Effector memory CD8-positive, alpha-beta T cell (primary cell): Measurements from ENCODE around the gene ADCYAP1R1.

Source experiments
- ATAC-seq: fragments of 150-1000 bp; cut with Tn5 transposase; replicated peaks from 2 replicates; pipeline ENCODE4 v1.10.0; 2021; ENCODE audit warnings: mild to moderate bottlenecking, moderate library complexity
- DNase-seq, 3 experiments: peaks; one replicate each; pipeline ENCODE4 v3.0.0; 2021
- H3K27ac Mint-ChIP-seq, 2 donors: one replicate each; pipeline ENCODE4 v1.8.0; 2022; ENCODE audit warnings: mild to moderate bottlenecking in 2 of 2, mixed read lengths in 2 of 2, moderate library complexity in 2 of 2
- H3K27me3 Mint-ChIP-seq, 2 donors: one replicate each; pipeline ENCODE4 v1.8.0; 2022; ENCODE audit warnings: mixed read lengths in 2 of 2
- H3K36me3 Mint-ChIP-seq: one replicate; pipeline ENCODE4 v1.8.0; 2022; ENCODE audit warnings: mild to moderate bottlenecking, moderate library complexity, mixed read lengths; ENCODE audit not compliant: insufficient read depth
- H3K4me1 Mint-ChIP-seq, 2 donors: one replicate each; pipeline ENCODE4 v1.8.0; 2022; ENCODE audit warnings: low read depth in 2 of 2, mixed read lengths in 2 of 2
- H3K4me3 Mint-ChIP-seq, 2 donors: one replicate each; pipeline ENCODE4 v1.8.0; 2022; ENCODE audit warnings: mild to moderate bottlenecking in 2 of 2, mixed read lengths in 2 of 2, moderate library complexity in 2 of 2
- H3K9me3 Mint-ChIP-seq, 2 donors: one replicate each; pipeline ENCODE4 v1.8.0; 2022; ENCODE audit warnings: mixed read lengths in 2 of 2

ADCYAP1R1 gene

GRCh38 chr7:31022726-31023125 lies 29.4 kb upstream of the ADCYAP1R1 start:
- ATAC-seq (no peak), DNase-seq (no peak)
- Mint-ChIP-seq H3K4me3 (no peak overlapping the region), H3K9me3 (no peaks in the 10 kb centered on the region), H3K4me1 (peaks cover 22% of the 10 kb centered on the region in 2 donors), H3K27me3 (peaks cover 0 to 13% of the 10 kb centered on the region in 2 donors), H3K27ac (no peak overlapping the region), H3K36me3 (no peaks in the 10 kb centered on the region)

DNA sequence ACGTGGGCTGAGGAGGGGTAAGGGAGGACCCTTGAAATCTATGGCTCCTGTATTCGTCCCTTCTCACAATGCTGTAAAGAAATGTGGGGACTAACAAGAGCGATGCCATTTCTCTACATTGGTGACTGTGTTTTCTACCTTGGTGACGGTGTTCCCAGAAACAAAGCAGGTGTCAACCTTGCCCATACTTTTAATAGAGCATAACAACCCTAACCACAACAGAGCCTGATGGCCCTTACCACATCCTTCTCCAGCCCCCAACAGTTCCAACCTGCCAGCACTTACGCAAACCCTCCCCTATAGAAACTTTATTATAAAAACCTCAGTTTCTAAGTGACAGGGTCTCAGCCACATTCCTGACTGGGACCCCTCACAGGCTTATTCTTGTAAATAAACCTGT lies 28.2 kb upstream of the ADCYAP1R1 start:
- Mint-ChIP-seq H3K4me3 (no peak overlapping the region), H3K27me3 (peaks cover 0 to 22% of the 10 kb centered on the region in 2 donors), H3K27ac (peak overlapping the region in 1 of 2 donors; percentile 16), H3K4me1 (peaks cover 22% of the 10 kb centered on the region in 2 donors), H3K9me3 (no peaks in the 10 kb centered on the region), H3K36me3 (no peaks in the 10 kb centered on the region)
- peak in 1 of 3 experiments; percentile 1 for DNase-seq
- peak; percentile 53 for ATAC-seq

GRCh38 chr7:31027161-31027965 lies 24.7 kb upstream of the ADCYAP1R1 start:
- H3K27me3 Mint-ChIP-seq: peaks cover 0 to 37% of the 10 kb centered on the region in 2 donors
- no peak for DNase-seq
- no peaks in the 10 kb centered on the region for H3K9me3 Mint-ChIP-seq
- H3K4me1 Mint-ChIP-seq: peaks cover 16 to 18% of the 10 kb centered on the region in 2 donors
- no peak overlapping the region for H3K27ac Mint-ChIP-seq
- H3K36me3 Mint-ChIP-seq: no peaks in the 10 kb centered on the region
- no peak for ATAC-seq
- no peak overlapping the region for H3K4me3 Mint-ChIP-seq

- H3K4me1 Mint-ChIP-seq: peaks cover 13 to 14% of the 10 kb centered on the region in 2 donors
- no peak for DNase-seq
- H3K9me3 Mint-ChIP-seq: no peaks in the 10 kb centered on the region
- H3K36me3 Mint-ChIP-seq: no peaks in the 10 kb centered on the region
- peak overlapping the region in 1 of 2 donors; percentile 23 for H3K27ac Mint-ChIP-seq
- H3K27me3 Mint-ChIP-seq: peaks cover 0 to 37% of the 10 kb centered on the region in 2 donors
- no peak overlapping the region for H3K4me3 Mint-ChIP-seq
- no peak for ATAC-seq
Observed at GRCh38 chr7:31028006-31028405, 24.1 kb upstream of the ADCYAP1R1 start.

GRCh38 chr7:31028417-31028992 lies 23.6 kb upstream of the ADCYAP1R1 start:
- Mint-ChIP-seq H3K9me3 (no peaks in the 10 kb centered on the region), H3K4me1 (peaks cover 10 to 11% of the 10 kb centered on the region in 2 donors), H3K27ac (peak overlapping the region in 1 of 2 donors; percentile 23), H3K4me3 (no peak overlapping the region), H3K27me3 (peaks cover 0 to 37% of the 10 kb centered on the region in 2 donors), H3K36me3 (no peaks in the 10 kb centered on the region)
- DNase-seq (no peak), ATAC-seq (no peak)

- H3K36me3 Mint-ChIP-seq: no peaks in the 10 kb centered on the region
- ATAC-seq (no peak), DNase-seq (no peak)
- peaks cover under 1 to 2% of the 10 kb centered on the region in 2 donors for H3K4me1 Mint-ChIP-seq
- no peaks in the 10 kb centered on the region for H3K9me3 Mint-ChIP-seq
- no peak overlapping the region for H3K27ac Mint-ChIP-seq
- peaks cover 7 to 47% of the 10 kb centered on the region in 2 donors for H3K27me3 Mint-ChIP-seq
- H3K4me3 Mint-ChIP-seq: no peak overlapping the region
Observed at GRCh38 chr7:31029251-31030042, 22.7 kb upstream of the ADCYAP1R1 start.

DNA sequence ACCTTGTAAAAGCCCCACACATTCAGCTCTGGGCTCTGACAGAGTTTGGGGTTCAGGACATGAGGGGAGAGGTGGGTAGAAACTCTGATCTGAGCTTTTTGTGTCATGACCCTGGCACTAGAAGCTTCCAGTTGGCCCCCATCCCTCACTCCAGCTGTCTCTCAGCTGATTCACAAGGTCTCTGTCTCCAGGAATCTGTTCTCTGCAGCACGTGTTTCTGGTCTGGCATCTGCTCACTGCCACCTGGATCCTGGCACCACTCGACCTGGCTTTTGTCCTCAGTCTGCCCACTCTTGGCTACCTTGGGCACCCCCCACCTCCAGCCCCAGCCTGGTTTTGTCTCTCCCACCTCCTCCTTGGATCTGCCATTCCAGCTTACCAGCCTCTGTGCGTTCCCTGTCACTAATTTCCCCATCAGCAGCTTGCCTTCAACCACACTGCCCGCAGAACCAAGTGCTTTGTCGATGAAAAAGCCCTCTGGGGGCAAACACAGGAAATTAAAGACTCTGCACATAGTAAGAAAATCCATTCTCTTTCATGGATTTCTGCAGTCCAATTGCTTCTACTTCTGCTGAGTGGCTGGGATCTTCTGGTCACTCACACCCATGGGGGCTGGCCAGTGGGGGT lies 18.3 kb upstream of the ADCYAP1R1 start:
- no peaks in the 10 kb centered on the region for H3K9me3 Mint-ChIP-seq

DNA sequence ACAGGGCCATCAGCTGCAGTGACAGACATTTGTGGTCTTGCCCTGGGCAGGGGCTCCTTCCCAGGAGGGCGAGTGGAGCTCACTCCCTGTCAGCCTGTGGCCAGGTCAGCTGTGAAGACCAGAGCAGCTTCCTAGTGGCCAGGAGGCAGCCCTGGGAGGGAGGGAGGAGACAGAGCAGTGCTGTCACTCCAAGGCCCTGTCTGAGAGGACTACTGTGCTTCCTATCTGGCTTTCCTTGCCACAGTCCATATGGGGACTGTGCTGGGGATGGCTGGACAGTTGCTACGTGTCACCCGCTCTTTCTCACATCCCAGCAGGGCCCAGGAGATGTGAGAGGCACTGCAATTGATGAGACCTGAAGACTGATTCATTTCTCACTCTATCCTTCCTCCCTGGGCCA lies 15.2 kb upstream of the ADCYAP1R1 start:
- no peak overlapping the region for H3K27ac Mint-ChIP-seq
- no peaks in the 10 kb centered on the region for H3K36me3 Mint-ChIP-seq
- no peak overlapping the region for H3K4me3 Mint-ChIP-seq
- no peak for DNase-seq
- H3K4me1 Mint-ChIP-seq: no peaks in the 10 kb centered on the region
- no peak for ATAC-seq
- no peaks in the 10 kb centered on the region for H3K9me3 Mint-ChIP-seq
- H3K27me3 Mint-ChIP-seq: peaks cover 36% of the 10 kb centered on the region in 2 donors

More for the DNA sequence above, 18.3 kb upstream of the ADCYAP1R1 start:
- Mint-ChIP-seq H3K36me3 (no peaks in the 10 kb centered on the region), H3K4me3 (no peak overlapping the region), H3K27ac (no peak overlapping the region), H3K4me1 (no peaks in the 10 kb centered on the region), H3K27me3 (peaks cover 27 to 36% of the 10 kb centered on the region in 2 donors)
- ATAC-seq (no peak), DNase-seq (no peak)

DNA sequence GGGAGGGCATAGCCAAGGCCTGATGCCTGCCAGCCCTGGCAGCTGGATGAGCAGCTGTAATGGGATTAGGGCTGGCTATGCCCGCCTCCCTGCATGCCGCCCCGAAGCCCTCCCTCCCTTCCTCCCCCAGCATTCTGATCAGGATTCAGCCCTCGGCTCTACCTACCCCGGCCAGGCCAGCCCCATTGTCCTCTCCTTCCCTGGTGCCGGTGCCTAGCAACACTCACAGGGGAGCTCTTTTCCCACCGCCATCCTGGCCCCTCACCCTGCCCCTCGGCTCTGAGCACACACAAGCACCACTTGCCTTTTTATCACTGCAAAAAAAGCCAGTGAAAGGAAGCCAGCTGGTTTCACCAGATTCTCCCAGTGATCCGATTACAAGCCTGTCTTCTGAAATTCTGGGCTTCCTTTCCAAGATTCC lies 9.0 kb upstream of the ADCYAP1R1 start:
- H3K27me3 Mint-ChIP-seq: peaks cover 35 to 52% of the 10 kb centered on the region in 2 donors
- DNase-seq (no peak), ATAC-seq (no peak)
- peaks cover 0 to 1% of the 10 kb centered on the region in 2 donors for H3K4me1 Mint-ChIP-seq
- H3K36me3 Mint-ChIP-seq: no peaks in the 10 kb centered on the region
- no peak overlapping the region for H3K4me3 Mint-ChIP-seq
- H3K27ac Mint-ChIP-seq: no peak overlapping the region
- no peaks in the 10 kb centered on the region for H3K9me3 Mint-ChIP-seq

- Mint-ChIP-seq H3K4me1 (peaks cover 0 to 1% of the 10 kb centered on the region in 2 donors), H3K36me3 (no peaks in the 10 kb centered on the region), H3K4me3 (no peak overlapping the region), H3K27me3 (peaks cover 26 to 46% of the 10 kb centered on the region in 2 donors), H3K27ac (no peak overlapping the region), H3K9me3 (no peaks in the 10 kb centered on the region)
- DNase-seq (no peak), ATAC-seq (no peak)
Observed at GRCh38 chr7:31044529-31044928, 7.6 kb upstream of the ADCYAP1R1 start.

DNA sequence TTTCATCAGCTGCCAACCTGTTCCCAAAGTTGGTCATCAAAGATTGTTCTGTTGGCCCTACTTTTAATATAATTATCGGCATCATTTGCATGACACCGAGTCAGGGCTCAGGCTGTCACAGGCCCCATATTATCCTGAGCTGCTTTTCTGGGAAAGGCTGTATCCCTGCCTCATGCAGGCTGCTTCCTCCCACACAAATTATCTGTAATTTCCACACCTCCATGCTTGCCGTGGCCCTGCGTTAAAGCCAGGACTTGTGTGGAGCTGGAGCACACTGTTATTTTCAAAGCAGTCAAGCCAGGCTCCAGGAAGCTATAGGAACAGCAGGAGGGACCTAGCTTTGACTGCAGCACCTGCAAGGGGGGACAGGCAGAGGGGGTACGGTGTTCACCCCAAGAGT lies 5.4 kb upstream of the ADCYAP1R1 start:
- Mint-ChIP-seq H3K27me3 (peaks cover 36 to 57% of the 10 kb centered on the region in 2 donors), H3K4me3 (no peak overlapping the region), H3K9me3 (no peaks in the 10 kb centered on the region), H3K27ac (no peak overlapping the region), H3K4me1 (peaks cover 2 to 4% of the 10 kb centered on the region in 2 donors), H3K36me3 (no peaks in the 10 kb centered on the region)
- ATAC-seq (no peak), DNase-seq (no peak)

DNA sequence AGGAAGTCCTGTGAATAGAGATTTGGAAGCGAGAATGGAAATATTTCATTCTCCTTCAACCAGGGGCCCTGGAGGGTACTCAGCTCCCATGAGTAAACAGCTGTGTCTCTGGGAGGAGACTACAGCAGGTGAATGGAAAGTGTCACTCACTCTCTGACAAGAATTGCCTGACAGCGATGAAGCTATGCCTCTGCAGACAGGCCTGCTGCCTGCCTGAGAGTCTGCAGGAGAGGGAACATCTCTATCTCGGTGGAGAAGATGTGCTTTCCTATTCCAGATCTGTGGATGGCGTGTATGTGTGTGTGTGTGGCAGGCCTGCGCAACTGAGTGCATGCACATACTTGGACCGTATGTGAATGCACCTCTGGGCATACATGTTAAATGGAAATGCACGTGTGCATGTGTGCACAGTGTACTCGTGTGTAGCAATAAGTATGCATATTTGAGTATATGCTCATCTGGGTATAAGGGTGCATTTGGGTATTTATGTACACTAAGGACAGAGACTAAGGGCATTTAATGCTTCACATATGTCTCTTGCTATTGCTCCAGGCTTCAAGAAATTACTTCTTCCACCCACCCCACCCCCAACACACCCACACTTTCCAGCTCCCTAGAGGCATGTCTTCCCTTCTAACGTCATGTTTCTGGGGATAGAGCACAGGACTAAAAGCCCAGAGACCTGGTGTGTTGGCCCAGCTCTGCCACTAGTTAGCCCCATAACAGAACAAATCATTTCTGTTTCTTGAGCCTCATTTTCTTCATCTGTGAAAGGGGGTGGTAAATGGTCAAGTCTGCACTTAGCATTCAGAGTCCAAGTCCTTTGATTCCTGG lies 4.6 kb upstream of the ADCYAP1R1 start:
- Mint-ChIP-seq H3K27ac (no peak overlapping the region), H3K4me3 (no peak overlapping the region), H3K9me3 (no peaks in the 10 kb centered on the region), H3K36me3 (no peaks in the 10 kb centered on the region), H3K27me3 (peaks cover 32 to 54% of the 10 kb centered on the region in 2 donors), H3K4me1 (peaks cover 4% of the 10 kb centered on the region in 2 donors)
- ATAC-seq (no peak), DNase-seq (no peak)
